ENCODE measurements around the gene HSD17B12. TPM values are rescaled to one million over a fixed set of nuclear protein-coding genes. Genes with fewer than 3 reads are reported as not detected.

Gene HSD17B12
- total RNA-seq, 1 donor from 2014 or later, result 58.3 TPM

DNA sequence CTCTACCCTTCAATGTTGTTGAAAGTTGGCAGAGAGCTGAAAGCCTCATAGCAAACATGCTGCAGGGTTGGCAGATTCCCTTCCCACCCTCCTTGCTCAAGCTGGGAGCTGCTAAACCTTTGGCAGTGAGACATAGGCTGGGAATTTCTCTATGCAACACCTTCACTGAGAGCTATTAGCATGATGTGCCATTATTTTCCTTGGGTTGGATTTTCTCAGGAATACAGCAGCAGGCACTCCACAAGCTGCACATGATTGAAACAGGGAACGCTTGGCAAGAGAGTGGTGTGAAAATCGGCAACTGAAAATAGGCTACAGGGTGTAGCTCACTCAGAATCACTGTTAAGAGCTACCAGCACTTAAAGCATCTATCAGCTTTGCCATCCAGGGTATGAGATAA is 190.5 kb downstream of the HSD17B12 start:
- CTCF ChIA-PET, result no interaction called here
- Mint-ChIP-seq H3K9me3 (peaks cover 5% of the 10 kb centered on the region), H3K27me3 (peaks cover 56% of the 10 kb centered on the region), H3K4me3 (no peak overlapping the region), H3K4me1 (peaks cover 8% of the 10 kb centered on the region), H3K36me3 (ENCODE audit: low read depth) (no peaks in the 10 kb centered on the region), H3K27ac (no peak overlapping the region)
- POLR2A ChIA-PET, result no interaction called here
- TF ChIP-seq, protein P1, sequence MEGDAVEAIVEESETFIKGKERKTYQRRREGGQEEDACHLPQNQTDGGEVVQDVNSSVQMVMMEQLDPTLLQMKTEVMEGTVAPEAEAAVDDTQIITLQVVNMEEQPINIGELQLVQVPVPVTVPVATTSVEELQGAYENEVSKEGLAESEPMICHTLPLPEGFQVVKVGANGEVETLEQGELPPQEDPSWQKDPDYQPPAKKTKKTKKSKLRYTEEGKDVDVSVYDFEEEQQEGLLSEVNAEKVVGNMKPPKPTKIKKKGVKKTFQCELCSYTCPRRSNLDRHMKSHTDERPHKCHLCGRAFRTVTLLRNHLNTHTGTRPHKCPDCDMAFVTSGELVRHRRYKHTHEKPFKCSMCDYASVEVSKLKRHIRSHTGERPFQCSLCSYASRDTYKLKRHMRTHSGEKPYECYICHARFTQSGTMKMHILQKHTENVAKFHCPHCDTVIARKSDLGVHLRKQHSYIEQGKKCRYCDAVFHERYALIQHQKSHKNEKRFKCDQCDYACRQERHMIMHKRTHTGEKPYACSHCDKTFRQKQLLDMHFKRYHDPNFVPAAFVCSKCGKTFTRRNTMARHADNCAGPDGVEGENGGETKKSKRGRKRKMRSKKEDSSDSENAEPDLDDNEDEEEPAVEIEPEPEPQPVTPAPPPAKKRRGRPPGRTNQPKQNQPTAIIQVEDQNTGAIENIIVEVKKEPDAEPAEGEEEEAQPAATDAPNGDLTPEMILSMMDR (IDR thresholded peaks at IDR 0.05), result no peak
- DNase-seq (no peak), ATAC-seq (ENCODE audit: low read depth) (no peak)
- intact Hi-C loops (cut with micrococcal nuclease), result no loop called here

DNA sequence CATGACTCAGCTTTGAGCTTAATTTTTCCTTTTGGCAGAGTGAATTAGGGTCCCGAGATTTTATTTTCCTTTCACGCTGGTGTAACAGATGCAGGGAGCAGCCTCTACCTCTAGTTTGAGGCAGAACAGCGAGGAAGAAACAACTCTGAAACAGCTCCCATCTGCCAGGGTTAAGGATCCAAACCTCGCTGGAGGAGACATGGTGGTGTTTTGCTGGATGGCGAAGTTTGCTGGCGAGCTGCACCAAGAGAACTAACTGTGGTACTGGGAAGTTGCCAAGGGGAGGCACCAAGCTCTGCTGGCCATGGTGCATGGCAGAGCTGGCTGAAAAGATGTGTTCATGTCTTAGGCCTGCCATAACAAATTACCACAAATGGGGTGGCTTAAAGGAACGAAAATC is 192.5 kb downstream of the HSD17B12 start:
- CTCF ChIA-PET, result no interaction called here
- POLR2A ChIA-PET, result no interaction called here
- Mint-ChIP-seq H3K4me1 (peaks cover 8% of the 10 kb centered on the region), H3K4me3 (no peak overlapping the region), H3K27me3 (peaks cover 65% of the 10 kb centered on the region), H3K9me3 (no peaks in the 10 kb centered on the region), H3K36me3 (ENCODE audit: low read depth) (no peaks in the 10 kb centered on the region), H3K27ac (no peak overlapping the region)
- intact Hi-C loops (cut with micrococcal nuclease), result no loop called here
- TF ChIP-seq, protein P1 (IDR thresholded peaks at IDR 0.05), result no peak
- DNase-seq (no peak), ATAC-seq (ENCODE audit: low read depth) (no peak)

DNA sequence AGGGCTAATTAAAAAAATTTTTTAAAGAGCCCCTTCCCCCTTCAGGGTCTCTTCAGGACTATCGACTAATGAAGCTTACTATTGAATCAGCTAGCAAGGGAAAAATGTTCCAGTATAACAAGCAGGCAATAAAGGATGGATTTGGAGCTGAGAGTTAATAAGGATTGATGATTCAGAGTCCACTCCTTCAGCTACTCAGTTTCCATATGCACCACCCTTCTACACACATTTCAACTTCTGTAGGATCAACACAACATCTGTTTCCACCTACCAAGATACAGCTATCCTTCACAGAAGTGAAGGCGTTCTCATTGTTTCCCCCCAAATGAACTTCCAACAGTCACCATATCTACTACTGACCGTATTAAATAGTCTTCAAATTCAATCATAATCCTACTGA is 193.5 kb downstream of the HSD17B12 start:
- Mint-ChIP-seq H3K27me3 (peaks cover 69% of the 10 kb centered on the region), H3K36me3 (ENCODE audit: low read depth) (no peaks in the 10 kb centered on the region), H3K9me3 (no peaks in the 10 kb centered on the region), H3K4me3 (no peak overlapping the region), H3K4me1 (peaks cover 3% of the 10 kb centered on the region), H3K27ac (no peak overlapping the region)
- intact Hi-C loops (cut with micrococcal nuclease), result no loop called here
- ChIA-PET POLR2A (no interaction called here), CTCF (no interaction called here)
- DNase-seq, result no peak
- TF ChIP-seq, protein P1 (IDR thresholded peaks at IDR 0.05), result no peak
- no peak for ATAC-seq (ENCODE audit: low read depth)

DNA sequence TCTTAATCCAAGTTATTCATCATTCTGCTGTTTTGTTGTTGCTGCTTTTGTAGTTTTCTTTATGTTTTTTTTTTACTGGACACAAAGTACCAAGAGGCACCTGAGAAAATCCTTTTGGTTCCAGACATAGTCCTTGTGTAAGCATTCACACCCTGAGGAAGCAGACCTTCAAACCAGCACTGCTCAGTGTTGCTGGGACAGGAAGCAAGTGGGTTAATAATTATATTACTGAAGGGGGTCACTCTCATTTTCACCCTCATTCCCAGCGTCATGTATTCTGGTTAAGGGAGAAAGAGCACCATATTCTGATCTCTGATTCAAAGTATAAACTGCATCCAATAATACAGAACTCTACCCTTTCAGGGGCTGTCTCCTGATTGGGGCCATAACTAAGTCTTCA is 194.2 kb downstream of the HSD17B12 start:
- intact Hi-C loops (cut with micrococcal nuclease), result no loop called here
- ChIA-PET CTCF (no interaction called here), POLR2A (no interaction called here)
- Mint-ChIP-seq H3K27me3 (peaks cover 70% of the 10 kb centered on the region), H3K9me3 (no peaks in the 10 kb centered on the region), H3K27ac (no peak overlapping the region), H3K36me3 (ENCODE audit: low read depth) (no peaks in the 10 kb centered on the region), H3K4me3 (no peak overlapping the region), H3K4me1 (no peaks in the 10 kb centered on the region)
- DNase-seq, result no peak
- ATAC-seq (ENCODE audit: low read depth), result no peak
- TF ChIP-seq, protein P1 (IDR thresholded peaks at IDR 0.05), result no peak

DNA sequence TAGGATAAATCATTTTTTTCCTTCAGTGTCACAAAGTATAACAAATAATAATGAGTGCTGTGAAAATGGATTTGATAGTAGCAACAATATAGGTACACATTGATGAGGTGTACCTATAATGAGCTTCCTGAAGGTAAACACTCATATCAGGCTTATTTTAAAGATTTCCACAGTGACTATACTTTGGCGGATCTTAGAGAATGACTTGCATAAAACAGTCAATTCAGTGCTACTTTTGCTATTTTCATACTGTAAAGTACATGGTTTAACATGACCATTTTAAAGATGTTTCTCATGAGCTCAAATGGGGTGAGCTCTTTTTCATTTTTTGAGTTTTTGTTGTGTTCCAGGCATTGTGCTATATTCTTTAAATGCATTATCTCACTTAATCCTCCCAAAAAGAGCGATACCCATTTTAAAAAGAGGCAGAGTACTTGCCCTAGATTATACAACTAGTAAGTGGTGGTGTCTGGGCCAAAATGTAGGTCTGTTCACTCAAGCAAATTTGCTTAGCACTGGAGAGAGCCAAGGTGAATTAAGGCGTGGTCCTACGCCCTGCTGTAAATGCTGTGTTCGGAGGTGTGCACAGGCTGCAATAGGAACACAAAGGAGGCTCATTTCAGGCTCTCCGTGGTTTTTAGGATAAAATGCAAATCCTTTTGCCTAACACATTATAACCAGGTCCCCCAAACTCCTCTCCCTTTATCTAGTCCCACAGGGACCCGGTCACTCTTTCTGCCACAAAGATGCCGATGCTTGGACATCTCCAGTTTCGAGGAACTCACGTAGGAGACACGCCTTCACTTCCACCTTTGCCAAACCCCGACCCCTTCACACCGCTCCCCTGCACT is 199.5 kb downstream of the HSD17B12 start:
- ChIA-PET POLR2A (interaction anchor here (1.0 to 1.7 kb wide), 3 partner anchors 186 to 521 kb away, joined by 3 to 8 read pairs (median 3); partner anchors contain the start of genes ACCS and TTC17), CTCF (interaction anchor here (0.6 kb wide), 1 partner anchor 54 kb away, joined by 3 read pairs; no protein-coding TSS in a partner anchor)
- Mint-ChIP-seq H3K4me1 (peaks cover 20% of the 10 kb centered on the region), H3K27me3 (peaks cover 38% of the 10 kb centered on the region), H3K27ac (peak overlapping the region; percentile 74), H3K36me3 (ENCODE audit: low read depth) (peaks cover 31% of the 10 kb centered on the region), H3K4me3 (peak overlapping the region; percentile 94), H3K9me3 (peaks cover 3% of the 10 kb centered on the region)
- ATAC-seq (ENCODE audit: low read depth), result peak; percentile 15
- TF ChIP-seq, protein P1 (IDR thresholded peaks at IDR 0.05), result no peak
- intact Hi-C loops (cut with micrococcal nuclease), result loop anchor here (1.0 to 10.0 kb wide), 6 partner anchors 186 to 568 kb away; partner anchors contain the start of genes ACCS, API5, EXT2 and HSD17B12
- no peak for DNase-seq
